Mesothelial cell of epicardium (in vitro differentiated cells): ENCODE results near the gene TMEM98. TPM values are rescaled to one million over a fixed set of nuclear protein-coding genes. Genes with fewer than 3 reads are reported as not detected.

ENCODE experiments used
- DNase-seq, 2 experiments: peaks; one replicate each; pipeline ENCODE4 v3.0.0; 2021; ENCODE audit warnings: low spot score in 2 of 2; ENCODE audit not compliant: unreplicated experiment in 2 of 2
- H3K27ac Mint-ChIP-seq: 2 replicates; pipeline ENCODE4 v1.8.0; 2021; ENCODE audit warnings: mixed read lengths
- H3K27me3 Mint-ChIP-seq: 2 replicates; pipeline ENCODE4 v1.8.0; 2021; ENCODE audit warnings: low read depth, mixed read lengths
- H3K36me3 Mint-ChIP-seq: 2 replicates; pipeline ENCODE4 v1.8.0; 2021; ENCODE audit warnings: mixed read lengths
- H3K4me1 Mint-ChIP-seq: 2 replicates; pipeline ENCODE4 v1.8.0; 2021; ENCODE audit warnings: mixed read lengths
- H3K4me3 Mint-ChIP-seq: 2 replicates; pipeline ENCODE4 v1.8.0; 2021; ENCODE audit warnings: mild to moderate bottlenecking, moderate library complexity, mixed read lengths
- H3K9me3 Mint-ChIP-seq: 2 replicates; pipeline ENCODE4 v1.8.0; 2021; ENCODE audit warnings: mixed read lengths
- total RNA-seq: library from RNA; stranded (reverse); gene quantifications from 3 replicates; pipeline ENCODE4 v1.2.1, GENCODE V29; 2021
- TF ChIP-seq, protein P1 (sequence below): fragments of 200-600 bp; sonication (generic); IDR thresholded peaks from one replicate; pipeline ENCODE4 v1.5.0; 2021; ENCODE audit warnings: antibody characterized with exemption; ENCODE audit not compliant: unreplicated experiment

Gene TMEM98
- total RNA-seq, 1 donor from 2014 or later, result 205 TPM

- Mint-ChIP-seq H3K27me3 (no peaks in the 10 kb centered on the region), H3K4me3 (no peak overlapping the region)
Measured at GRCh38 chr17:32910769-32911168, 17.2 kb upstream of the TMEM98 start.

GRCh38 chr17:32912218-32912897 lies 15.6 kb upstream of the TMEM98 start:
- Mint-ChIP-seq H3K36me3 (no peaks in the 10 kb centered on the region), H3K27me3 (no peaks in the 10 kb centered on the region), H3K9me3 (peaks cover 6% of the 10 kb centered on the region), H3K4me1 (peaks cover 8% of the 10 kb centered on the region), H3K27ac (peak overlapping the region; percentile 31), H3K4me3 (no peak overlapping the region)
- no peak for DNase-seq
- TF ChIP-seq, protein P1, sequence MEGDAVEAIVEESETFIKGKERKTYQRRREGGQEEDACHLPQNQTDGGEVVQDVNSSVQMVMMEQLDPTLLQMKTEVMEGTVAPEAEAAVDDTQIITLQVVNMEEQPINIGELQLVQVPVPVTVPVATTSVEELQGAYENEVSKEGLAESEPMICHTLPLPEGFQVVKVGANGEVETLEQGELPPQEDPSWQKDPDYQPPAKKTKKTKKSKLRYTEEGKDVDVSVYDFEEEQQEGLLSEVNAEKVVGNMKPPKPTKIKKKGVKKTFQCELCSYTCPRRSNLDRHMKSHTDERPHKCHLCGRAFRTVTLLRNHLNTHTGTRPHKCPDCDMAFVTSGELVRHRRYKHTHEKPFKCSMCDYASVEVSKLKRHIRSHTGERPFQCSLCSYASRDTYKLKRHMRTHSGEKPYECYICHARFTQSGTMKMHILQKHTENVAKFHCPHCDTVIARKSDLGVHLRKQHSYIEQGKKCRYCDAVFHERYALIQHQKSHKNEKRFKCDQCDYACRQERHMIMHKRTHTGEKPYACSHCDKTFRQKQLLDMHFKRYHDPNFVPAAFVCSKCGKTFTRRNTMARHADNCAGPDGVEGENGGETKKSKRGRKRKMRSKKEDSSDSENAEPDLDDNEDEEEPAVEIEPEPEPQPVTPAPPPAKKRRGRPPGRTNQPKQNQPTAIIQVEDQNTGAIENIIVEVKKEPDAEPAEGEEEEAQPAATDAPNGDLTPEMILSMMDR, result no peak

More at GRCh38 chr17:32910769-32911168, 17.2 kb upstream of the TMEM98 start:
- no peaks in the 10 kb centered on the region for H3K36me3 Mint-ChIP-seq
- no peak for DNase-seq
- H3K4me1 Mint-ChIP-seq, result peaks cover 8% of the 10 kb centered on the region
- peaks cover 6% of the 10 kb centered on the region for H3K9me3 Mint-ChIP-seq
- TF ChIP-seq, protein P1, result no peak
- H3K27ac Mint-ChIP-seq, result no peak overlapping the region

DNA sequence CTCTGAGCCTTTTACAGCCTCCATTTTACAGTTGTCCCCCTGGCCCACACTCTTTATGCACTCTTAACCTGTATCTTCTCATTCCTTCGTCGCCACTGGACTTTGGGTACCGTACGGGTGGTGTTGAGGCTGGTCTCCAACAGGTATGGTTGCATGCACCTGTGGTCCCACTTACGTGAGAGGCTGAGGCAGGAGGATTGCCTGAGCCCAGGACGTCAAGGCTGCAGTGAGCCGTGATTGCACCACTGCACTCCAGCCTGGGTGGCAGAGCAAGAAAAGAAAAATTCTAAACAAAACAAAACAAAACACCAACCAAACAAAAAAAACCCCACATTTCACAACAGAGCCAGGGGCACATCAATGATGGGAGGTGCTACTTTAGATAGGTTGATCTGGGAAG lies 14.4 kb upstream of the TMEM98 start:
- H3K27ac Mint-ChIP-seq, result peak overlapping the region; percentile 45
- H3K4me3 Mint-ChIP-seq, result no peak overlapping the region
- H3K4me1 Mint-ChIP-seq, result peaks cover 8% of the 10 kb centered on the region
- no peaks in the 10 kb centered on the region for H3K27me3 Mint-ChIP-seq
- peaks cover 6% of the 10 kb centered on the region for H3K9me3 Mint-ChIP-seq
- DNase-seq, result no peak
- TF ChIP-seq, protein P1, result no peak
- H3K36me3 Mint-ChIP-seq, result no peaks in the 10 kb centered on the region

DNA sequence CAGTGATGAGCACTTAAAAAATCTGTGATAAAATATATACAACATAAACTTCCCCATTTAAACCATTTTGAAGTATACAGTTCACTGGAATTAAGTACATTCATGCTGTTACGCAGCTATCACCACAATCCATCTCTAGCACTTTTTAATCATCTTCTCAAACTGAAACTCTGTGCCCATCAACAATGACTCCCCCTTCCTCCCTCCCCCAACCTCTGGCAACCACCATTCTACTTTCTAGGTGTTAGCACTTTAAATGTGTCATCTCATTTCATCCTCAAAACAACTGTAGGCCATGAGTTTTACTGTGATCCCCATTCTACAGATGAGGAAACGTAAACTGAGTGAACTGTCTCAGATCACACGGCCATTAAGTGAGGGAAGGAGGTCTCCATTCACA lies 13.8 kb upstream of the TMEM98 start:
- Mint-ChIP-seq H3K27me3 (no peaks in the 10 kb centered on the region), H3K9me3 (peaks cover 6% of the 10 kb centered on the region), H3K4me3 (no peak overlapping the region), H3K4me1 (peaks cover 8% of the 10 kb centered on the region), H3K27ac (no peak overlapping the region), H3K36me3 (no peaks in the 10 kb centered on the region)
- TF ChIP-seq, protein P1, result no peak
- no peak for DNase-seq

- H3K36me3 Mint-ChIP-seq, result no peaks in the 10 kb centered on the region
- peaks cover 6% of the 10 kb centered on the region for H3K9me3 Mint-ChIP-seq
- no peak overlapping the region for H3K4me3 Mint-ChIP-seq
- no peak overlapping the region for H3K27ac Mint-ChIP-seq
- H3K4me1 Mint-ChIP-seq, result peaks cover 8% of the 10 kb centered on the region
- no peak for DNase-seq
- TF ChIP-seq, protein P1, result no peak
- no peaks in the 10 kb centered on the region for H3K27me3 Mint-ChIP-seq
Measured at GRCh38 chr17:32915245-32915644, 12.7 kb upstream of the TMEM98 start.

DNA sequence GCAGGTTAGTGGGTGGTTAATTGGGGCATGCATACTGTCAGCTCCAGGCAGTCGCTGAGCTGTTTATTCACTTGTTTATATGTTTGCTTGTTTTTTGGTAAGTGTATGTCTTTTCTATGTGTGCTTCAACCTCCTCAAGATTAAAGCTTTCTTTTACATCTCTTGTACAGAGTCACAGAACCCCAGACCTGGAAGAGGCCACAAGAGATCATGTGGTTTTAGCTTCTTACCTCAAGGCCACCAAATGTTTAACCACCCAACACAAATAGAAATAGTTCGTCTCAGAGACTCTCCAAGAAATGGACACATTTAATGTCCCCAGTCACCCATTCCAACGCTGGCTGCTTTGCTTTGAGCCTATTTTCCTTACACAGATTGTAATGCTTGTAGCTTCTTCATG lies 11.8 kb upstream of the TMEM98 start:
- H3K4me1 Mint-ChIP-seq, result peaks cover 8% of the 10 kb centered on the region

More for the DNA sequence above, 11.8 kb upstream of the TMEM98 start:
- DNase-seq, result no peak
- TF ChIP-seq, protein P1, result no peak
- H3K9me3 Mint-ChIP-seq, result peaks cover 6% of the 10 kb centered on the region
- no peaks in the 10 kb centered on the region for H3K27me3 Mint-ChIP-seq
- no peak overlapping the region for H3K4me3 Mint-ChIP-seq
- no peak overlapping the region for H3K27ac Mint-ChIP-seq
- H3K36me3 Mint-ChIP-seq, result no peaks in the 10 kb centered on the region
